SU-DHL-6 (cell line): ENCODE data around the gene SLC6A11.

Experiments
- H2AFZ ChIP-seq: fragments of 200-600 bp; sonication (generic); 2 replicates; pipeline ENCODE4 v1.6.1; 2014; ENCODE audit warnings: low read depth, mild to moderate bottlenecking, moderate library complexity, mixed read lengths, antibody characterized with exemption, low read length; ENCODE audit not compliant: severe bottlenecking
- H3F3A ChIP-seq: fragments of 200-600 bp; shearing (Covaris generic); 2 replicates; pipeline ENCODE4 v1.6.0; 2016; ENCODE audit warnings: antibody characterized with exemption, mild to moderate bottlenecking; ENCODE audit not compliant: insufficient read depth
- H3K27ac ChIP-seq: fragments of 200-600 bp; sonication (generic); 2 replicates; pipeline ENCODE4 v1.5.1; 2016; ENCODE audit warnings: low read depth, mild to moderate bottlenecking, low read length, moderate library complexity, mixed read lengths
- H3K27me3 ChIP-seq: fragments of 200-600 bp; sonication (generic), shearing (Covaris generic); 2 replicates; pipeline ENCODE4 v1.6.0; 2014; ENCODE audit warnings: mild to moderate bottlenecking, low read length
- H3K36me3 ChIP-seq: fragments of 200-600 bp; sonication (generic); 2 replicates; pipeline ENCODE4 v1.6.1; 2014; ENCODE audit warnings: mild to moderate bottlenecking, low read length, mixed read lengths
- H3K4me2 ChIP-seq: fragments of 300-600, 200-600 bp; shearing (Covaris generic), sonication (generic); 2 replicates; pipeline ENCODE4 v1.6.0; 2014; ENCODE audit warnings: low read length, low read depth, mild to moderate bottlenecking; ENCODE audit not compliant: poor library complexity, severe bottlenecking
- H3K4me3 ChIP-seq: fragments of 200-600 bp; sonication (generic); 2 replicates; pipeline ENCODE4 v1.5.1; 2014; ENCODE audit warnings: antibody characterized with exemption, low read length, mild to moderate bottlenecking, mixed read lengths; ENCODE audit not compliant: insufficient read depth, poor library complexity, severe bottlenecking
- H3K79me2 ChIP-seq: fragments of 200-600 bp; sonication (generic); 2 replicates; pipeline ENCODE4 v1.6.1; 2014; ENCODE audit warnings: mild to moderate bottlenecking, low read length, moderate library complexity; ENCODE audit not compliant: insufficient read depth
- H3K9ac ChIP-seq: fragments of 200-600 bp; sonication (generic); 2 replicates; pipeline ENCODE4 v1.7.0; 2014; ENCODE audit warnings: mild to moderate bottlenecking, low read length
- H3K9me2 ChIP-seq: fragments of 200-600 bp; sonication (generic); replicated peaks from 2 replicates; pipeline ENCODE4 v1.6.1; 2014; ENCODE audit warnings: low read length; ENCODE audit not compliant: insufficient read depth
- H3K9me3 ChIP-seq: fragments of 200-600 bp; sonication (generic); 2 replicates; pipeline ENCODE4 v1.6.1; 2014; ENCODE audit warnings: low read length, mixed read lengths; ENCODE audit not compliant: insufficient read depth
- H4K20me1 ChIP-seq: fragments of 200-600 bp; sonication (generic); 2 replicates; pipeline ENCODE4 v1.6.1; 2014; ENCODE audit warnings: low read depth, mild to moderate bottlenecking, antibody characterized with exemption, low read length, moderate library complexity, mixed read lengths
- EZH2phosphoT487 ChIP-seq: fragments of 200-600 bp; sonication (generic), shearing (Covaris generic); conservative IDR thresholded peaks from 2 replicates; pipeline ENCODE4 v1.6.1; 2018; ENCODE audit warnings: mild to moderate bottlenecking, antibody characterized with exemption, low read length, moderate library complexity, mixed read lengths
- TF ChIP-seq, protein P1 (sequence below): fragments of 200-600 bp; sonication (generic); IDR thresholded peaks from one replicate; pipeline ENCODE4 v1.5.1; 2017; ENCODE audit warnings: antibody characterized with exemption, mild to moderate bottlenecking, low read length, moderate library complexity; ENCODE audit not compliant: insufficient read depth, poor library complexity, severe bottlenecking

The SLC6A11 gene

DNA sequence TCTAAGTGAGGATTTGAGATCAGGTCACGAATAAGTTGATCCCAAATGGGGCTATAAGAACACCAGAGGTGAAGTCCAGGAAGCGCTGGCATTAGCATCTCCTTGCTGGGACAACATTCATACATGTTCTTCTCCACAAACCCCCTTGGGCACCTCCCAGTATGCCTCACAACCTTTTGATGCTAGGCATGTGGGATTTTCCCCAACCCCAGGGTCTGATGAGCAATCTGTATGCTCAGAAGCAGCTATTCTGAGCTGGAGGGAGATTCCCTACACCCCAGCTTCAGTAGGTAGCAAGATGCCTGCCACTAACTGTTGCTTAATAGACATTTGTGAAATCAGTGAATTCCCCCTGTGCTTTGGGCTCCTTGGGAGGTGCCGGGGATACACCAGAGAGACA lies 32.2 kb downstream of the SLC6A11 start:
- no peak overlapping the region for H2AFZ ChIP-seq
- no peak overlapping the region for H3K27ac ChIP-seq
- no peaks in the 10 kb centered on the region for H4K20me1 ChIP-seq
- no peaks in the 10 kb centered on the region for H3K36me3 ChIP-seq
- no peak overlapping the region for H3K9ac ChIP-seq
- no peaks in the 10 kb centered on the region for H3F3A ChIP-seq
- TF ChIP-seq EZH2phosphoT487, result no peak
- TF ChIP-seq, protein P1, sequence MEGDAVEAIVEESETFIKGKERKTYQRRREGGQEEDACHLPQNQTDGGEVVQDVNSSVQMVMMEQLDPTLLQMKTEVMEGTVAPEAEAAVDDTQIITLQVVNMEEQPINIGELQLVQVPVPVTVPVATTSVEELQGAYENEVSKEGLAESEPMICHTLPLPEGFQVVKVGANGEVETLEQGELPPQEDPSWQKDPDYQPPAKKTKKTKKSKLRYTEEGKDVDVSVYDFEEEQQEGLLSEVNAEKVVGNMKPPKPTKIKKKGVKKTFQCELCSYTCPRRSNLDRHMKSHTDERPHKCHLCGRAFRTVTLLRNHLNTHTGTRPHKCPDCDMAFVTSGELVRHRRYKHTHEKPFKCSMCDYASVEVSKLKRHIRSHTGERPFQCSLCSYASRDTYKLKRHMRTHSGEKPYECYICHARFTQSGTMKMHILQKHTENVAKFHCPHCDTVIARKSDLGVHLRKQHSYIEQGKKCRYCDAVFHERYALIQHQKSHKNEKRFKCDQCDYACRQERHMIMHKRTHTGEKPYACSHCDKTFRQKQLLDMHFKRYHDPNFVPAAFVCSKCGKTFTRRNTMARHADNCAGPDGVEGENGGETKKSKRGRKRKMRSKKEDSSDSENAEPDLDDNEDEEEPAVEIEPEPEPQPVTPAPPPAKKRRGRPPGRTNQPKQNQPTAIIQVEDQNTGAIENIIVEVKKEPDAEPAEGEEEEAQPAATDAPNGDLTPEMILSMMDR, result no peak
- H3K4me2 ChIP-seq, result no peak overlapping the region
- H3K4me3 ChIP-seq, result no peak overlapping the region
- H3K27me3 ChIP-seq, result 0 out of 2 replicates have a peak, but pooled peaks cover 3% of the 10 kb centered on the region
- no peaks in the 10 kb centered on the region for H3K79me2 ChIP-seq
- no peaks in the 10 kb centered on the region for H3K9me3 ChIP-seq
- H3K9me2 ChIP-seq, result no peaks in the 10 kb centered on the region

DNA sequence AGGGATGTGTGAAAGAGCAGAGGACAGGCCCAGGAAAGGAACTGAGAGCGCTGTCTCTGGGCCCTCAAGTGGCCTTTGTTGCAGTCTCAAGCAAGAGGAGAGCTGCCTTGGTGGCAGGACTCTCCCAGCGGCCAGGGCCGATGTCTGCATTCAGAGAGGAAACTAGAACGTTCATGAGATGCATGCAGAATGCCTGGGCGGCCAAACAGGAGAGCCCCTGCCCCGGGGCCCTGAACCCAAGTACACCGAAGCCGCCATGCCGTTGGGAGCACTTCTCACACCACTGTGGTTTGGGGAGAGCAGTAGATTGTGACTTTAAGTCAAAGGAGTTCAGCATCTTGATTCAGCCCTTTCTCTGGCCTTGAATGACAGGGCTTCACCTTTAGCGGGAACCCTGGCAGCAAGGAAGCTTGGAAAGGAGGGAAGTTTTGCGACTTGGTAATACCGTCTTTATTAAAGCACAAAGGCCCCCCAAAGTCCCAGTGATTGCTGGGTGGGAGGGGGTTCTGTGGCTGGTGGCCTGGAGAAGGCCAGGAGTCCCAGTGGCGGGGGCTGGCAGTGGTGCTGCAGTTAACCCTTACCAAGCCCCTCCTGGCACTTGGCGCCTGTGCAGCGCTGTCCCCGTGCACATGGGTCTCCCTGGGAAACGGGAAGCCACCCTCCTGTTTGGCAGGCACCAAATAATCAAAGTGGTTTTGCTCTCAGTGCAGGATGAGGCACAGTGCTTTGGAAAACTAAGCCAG lies 36.2 kb downstream of the SLC6A11 start:
- Histone ChIP-seq H4K20me1 (no peaks in the 10 kb centered on the region), H2AFZ (no peak overlapping the region), H3K27ac (no peak overlapping the region)

DNA sequence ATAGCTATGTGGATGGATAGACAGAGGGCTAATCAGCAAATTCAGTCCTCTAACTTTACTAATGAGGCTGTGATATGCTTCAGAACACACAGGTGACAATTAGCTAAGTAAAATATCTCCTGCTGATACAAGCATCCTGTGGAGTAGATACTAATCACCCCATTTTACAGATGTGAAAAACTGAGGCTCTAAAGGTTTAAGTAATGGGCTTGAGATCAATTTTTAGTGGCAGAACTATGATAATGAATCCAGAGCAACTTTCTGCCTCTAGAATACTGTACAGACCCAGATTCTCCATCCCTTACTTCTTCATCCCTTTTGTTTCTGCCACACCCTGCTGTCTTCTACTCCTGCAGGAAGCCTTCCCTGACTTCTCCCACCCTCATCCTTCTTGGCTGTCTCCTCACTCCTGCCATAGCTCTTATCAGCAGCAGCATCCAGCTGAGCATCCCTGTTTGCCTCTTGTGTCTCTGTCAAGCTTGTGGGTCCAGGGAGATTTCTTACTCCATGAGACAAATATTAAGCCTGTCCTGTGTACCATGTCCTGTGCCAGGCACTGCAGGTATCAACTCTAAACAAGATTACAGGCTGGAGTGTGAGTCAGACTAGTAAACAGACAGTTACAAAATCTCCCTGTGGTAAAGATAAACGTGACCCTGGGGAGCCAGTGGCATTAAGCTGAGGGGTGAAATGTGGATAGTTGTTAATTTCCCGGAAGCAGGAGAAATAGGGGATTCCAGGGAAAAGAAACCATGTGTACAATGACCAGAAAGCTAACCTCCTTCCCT lies 39.2 kb downstream of the SLC6A11 start:
- Histone ChIP-seq H3K36me3 (no peaks in the 10 kb centered on the region), H3K79me2 (no peaks in the 10 kb centered on the region), H2AFZ (no peak overlapping the region), H3K9ac (no peak overlapping the region), H3K4me2 (no peak overlapping the region), H3F3A (no peaks in the 10 kb centered on the region), H3K9me3 (no peaks in the 10 kb centered on the region), H3K27ac (no peak overlapping the region), H3K9me2 (no peaks in the 10 kb centered on the region), H3K27me3 (0 out of 2 replicates have a peak, but pooled peaks cover 1% of the 10 kb centered on the region), H4K20me1 (no peaks in the 10 kb centered on the region), H3K4me3 (no peak overlapping the region)
- no peak for TF ChIP-seq EZH2phosphoT487
- TF ChIP-seq, protein P1, result no peak

More for the DNA sequence above, 36.2 kb downstream of the SLC6A11 start:
- Histone ChIP-seq H3K9me3 (no peaks in the 10 kb centered on the region), H3K4me3 (no peak overlapping the region), H3K36me3 (no peaks in the 10 kb centered on the region), H3K9ac (no peak overlapping the region), H3K27me3 (0 out of 2 replicates have a peak, but pooled peaks cover 3% of the 10 kb centered on the region), H3K4me2 (no peak overlapping the region), H3K9me2 (no peaks in the 10 kb centered on the region), H3K79me2 (no peaks in the 10 kb centered on the region), H3F3A (no peaks in the 10 kb centered on the region)
- TF ChIP-seq, protein P1, result no peak
- no peak for TF ChIP-seq EZH2phosphoT487
